GM21515 (cell line): ENCODE results near the gene CRY2.

Experiments used
- ATAC-seq: cut with Tn5 transposase; IDR thresholded peaks from one replicate; pipeline ENCODE4 v1.9.1; 2021; ENCODE audit not compliant: unreplicated experiment

The CRY2 gene

GRCh38 chr11:45877221-45877620, 29.9 kb downstream of the CRY2 start:
- no peak for ATAC-seq

GRCh38 chr11:45877845-45878244, 30.6 kb downstream of the CRY2 start:
- no peak for ATAC-seq

- ATAC-seq, result no peak
These were observed 32.8 kb downstream of the CRY2 start for GRCh38 chr11:45879803-45880686.

GRCh38 chr11:45880772-45881570, 33.7 kb downstream of the CRY2 start:
- ATAC-seq, result no peak

- no peak for ATAC-seq
These were observed 34.6 kb downstream of the CRY2 start for GRCh38 chr11:45881708-45882368.

GRCh38 chr11:45884596-45885185, 37.4 kb downstream of the CRY2 start:
- ATAC-seq, result no peak

GRCh38 chr11:45885274-45885920, 38.1 kb downstream of the CRY2 start, which contains the start of gene MAPK8IP1:
MAPK8IP1 (plus strand) TSS chr11:45885651; CDS start chr11:45885821, 170 bp downstream.
- ATAC-seq, result peak; percentile 67

- no peak for ATAC-seq
These were observed 38.8 kb downstream of the CRY2 start for GRCh38 chr11:45885921-45886721.

GRCh38 chr11:45886816-45887520, 39.7 kb downstream of the CRY2 start:
- no peak for ATAC-seq

- ATAC-seq, result no peak
These were observed 40.3 kb downstream of the CRY2 start for GRCh38 chr11:45887587-45887986.

- no peak for ATAC-seq
These were observed 42.3 kb downstream of the CRY2 start for GRCh38 chr11:45889555-45889954.

- ATAC-seq, result no peak
These were observed 42.7 kb downstream of the CRY2 start for GRCh38 chr11:45889966-45890365.

- ATAC-seq, result no peak
These were observed 43.7 kb downstream of the CRY2 start for GRCh38 chr11:45890886-45891550.

GRCh38 chr11:45892856-45893255, 45.6 kb downstream of the CRY2 start:
- ATAC-seq, result no peak

GRCh38 chr11:45894555-45895247, 47.4 kb downstream of the CRY2 start:
- no peak for ATAC-seq

GRCh38 chr11:45895553-45896259, 48.4 kb downstream of the CRY2 start:
- no peak for ATAC-seq

GRCh38 chr11:45896422-45896984, 49.2 kb downstream of the CRY2 start:
- ATAC-seq, result no peak
